Urinary bladder (tissue), 4 donors: ENCODE data around the gene SLC9A8. TPM values are rescaled to one million over a fixed set of nuclear protein-coding genes. Genes with fewer than 3 reads are reported as not detected.
"Not testable (repeated sequence)": the region's sequence is repeated elsewhere in the genome, so short reads cannot be mapped to it uniquely, and the experiment has no call there.

Source experiments
- DNase-seq: peaks from one replicate; pipeline ENCODE4 v3.0.0-alpha.2; 2015; ENCODE audit errors: extremely low spot score
- H3K27ac ChIP-seq: one replicate; pipeline ENCODE4 v1.5.1; 2013; ENCODE audit warnings: low read depth, mild to moderate bottlenecking, moderate library complexity
- H3K36me3 ChIP-seq: one replicate; pipeline ENCODE4 v1.6.1; 2013; ENCODE audit warnings: mild to moderate bottlenecking, moderate library complexity; ENCODE audit not compliant: insufficient read depth
- H3K4me1 ChIP-seq: one replicate; pipeline ENCODE4 v1.6.1; 2013; ENCODE audit warnings: mild to moderate bottlenecking, moderate library complexity; ENCODE audit not compliant: insufficient read depth
- H3K4me3 ChIP-seq: one replicate; pipeline ENCODE4 v1.5.1; 2013; ENCODE audit warnings: low read depth, low read length
- WGBS: extraction: QIAGEN DNeasy Blood & Tissue Kit; methylation state at CpG from one replicate; pipeline ENCODE4 v1.1.7; 2013; 5-methylcytosine and 5-hydroxymethylcytosine counted together
- polyA plus RNA-seq: library from polyadenylated mRNA; stranded (reverse); fragments of 200-250 nt; gene quantifications from one replicate; pipeline ENCODE4 v1.2.3, GENCODE V29; 2013
- total RNA-seq: library from RNA; depleted of rRNA; stranded (reverse); fragments of >200 nt; gene quantifications from one replicate; pipeline ENCODE4 v1.2.3, GENCODE V29; 2014
- donor health status: healthy with polysubstance abuse.
- donor health status: healthy.

Gene SLC9A8
- total and polyA plus RNA-seq, 2 donors, result 7.6 to 9.7 TPM

- Histone ChIP-seq H3K36me3 (no peaks in the 10 kb centered on the region), H3K27ac (no peak overlapping the region), H3K4me3 (no peak overlapping the region), H3K4me1 (no peaks in the 10 kb centered on the region)
- DNase-seq, result no peak
- 97% methylated on average over 3 of the region's 3 CpGs for WGBS
Observed at GRCh38 chr20:49856904-49857303, 44.3 kb downstream of the SLC9A8 start.

GRCh38 chr20:49858076-49858585 lies 45.5 kb downstream of the SLC9A8 start:
- Histone ChIP-seq H3K4me1 (no peaks in the 10 kb centered on the region), H3K36me3 (no peaks in the 10 kb centered on the region), H3K4me3 (no peak overlapping the region), H3K27ac (no peak overlapping the region)
- no peak for DNase-seq
- 89% methylated on average over 2 of the region's 2 CpGs for WGBS

GRCh38 chr20:49859011-49859410 lies 46.4 kb downstream of the SLC9A8 start:
- 92% methylated on average over 6 of the region's 6 CpGs for WGBS
- no peak overlapping the region for H3K4me3 ChIP-seq
- no peak for DNase-seq
- no peaks in the 10 kb centered on the region for H3K36me3 ChIP-seq
- H3K27ac ChIP-seq, result no peak overlapping the region
- H3K4me1 ChIP-seq, result no peaks in the 10 kb centered on the region

GRCh38 chr20:49859807-49860206 lies 47.2 kb downstream of the SLC9A8 start:
- Histone ChIP-seq H3K4me3 (no peak overlapping the region), H3K4me1 (no peaks in the 10 kb centered on the region), H3K36me3 (no peaks in the 10 kb centered on the region), H3K27ac (no peak overlapping the region)
- DNase-seq, result no peak

- not testable (repeated sequence) for DNase-seq, H3K4me3 ChIP-seq, H3K36me3 ChIP-seq, H3K27ac ChIP-seq, H3K4me1 ChIP-seq
- WGBS, result 93% methylated on average over 3 of the region's 3 CpGs
Observed at GRCh38 chr20:49861232-49861631, 48.6 kb downstream of the SLC9A8 start.

GRCh38 chr20:49862607-49863200 lies 50.1 kb downstream of the SLC9A8 start:
- WGBS, result 85% methylated on average over 6 of the region's 6 CpGs
- Histone ChIP-seq H3K27ac (no peak overlapping the region), H3K4me1 (no peaks in the 10 kb centered on the region), H3K36me3 (no peaks in the 10 kb centered on the region), H3K4me3 (no peak overlapping the region)
- DNase-seq, result no peak

- WGBS, result 96% methylated on average over 6 of the region's 6 CpGs
- Histone ChIP-seq H3K4me3 (no peak overlapping the region), H3K4me1 (no peaks in the 10 kb centered on the region), H3K27ac (no peak overlapping the region), H3K36me3 (no peaks in the 10 kb centered on the region)
- no peak for DNase-seq
Observed at GRCh38 chr20:49863666-49864065, 51.0 kb downstream of the SLC9A8 start.

GRCh38 chr20:49865559-49865958 lies 52.9 kb downstream of the SLC9A8 start:
- Histone ChIP-seq H3K36me3 (no peaks in the 10 kb centered on the region), H3K27ac (no peak overlapping the region), H3K4me1 (no peaks in the 10 kb centered on the region), H3K4me3 (no peak overlapping the region)
- WGBS, result 84% methylated on average over 7 of the region's 7 CpGs
- DNase-seq, result no peak

GRCh38 chr20:49866051-49866450 lies 53.4 kb downstream of the SLC9A8 start:
- no peak overlapping the region for H3K4me3 ChIP-seq
- DNase-seq, result no peak
- 71% methylated on average over 8 of the region's 8 CpGs for WGBS
- H3K27ac ChIP-seq, result no peak overlapping the region
- no peaks in the 10 kb centered on the region for H3K4me1 ChIP-seq
- H3K36me3 ChIP-seq, result no peaks in the 10 kb centered on the region

GRCh38 chr20:49867453-49868215 lies 55.0 kb downstream of the SLC9A8 start:
- 83% methylated on average over 9 of the region's 9 CpGs for WGBS
- Histone ChIP-seq H3K4me1 (no peaks in the 10 kb centered on the region), H3K4me3 (no peak overlapping the region), H3K27ac (no peak overlapping the region), H3K36me3 (no peaks in the 10 kb centered on the region)
- no peak for DNase-seq

GRCh38 chr20:49868538-49868937 lies 55.9 kb downstream of the SLC9A8 start:
- DNase-seq, result no peak
- H3K4me1 ChIP-seq, result no peaks in the 10 kb centered on the region
- no peak overlapping the region for H3K4me3 ChIP-seq
- no peaks in the 10 kb centered on the region for H3K36me3 ChIP-seq
- no peak overlapping the region for H3K27ac ChIP-seq
- 90% methylated on average over 3 of the region's 3 CpGs for WGBS

- H3K4me3 ChIP-seq, result no peak overlapping the region
- no peak overlapping the region for H3K27ac ChIP-seq
- 87% methylated on average over 5 of the region's 5 CpGs for WGBS
- no peaks in the 10 kb centered on the region for H3K4me1 ChIP-seq
- DNase-seq, result no peak
- no peaks in the 10 kb centered on the region for H3K36me3 ChIP-seq
Observed at GRCh38 chr20:49868964-49869363, 56.3 kb downstream of the SLC9A8 start.

GRCh38 chr20:49870261-49870660 lies 57.6 kb downstream of the SLC9A8 start:
- no peak overlapping the region for H3K4me3 ChIP-seq
- no peaks in the 10 kb centered on the region for H3K4me1 ChIP-seq
- no peaks in the 10 kb centered on the region for H3K36me3 ChIP-seq
- WGBS, result 95% methylated on average over 5 of the region's 5 CpGs
- H3K27ac ChIP-seq, result no peak overlapping the region
- no peak for DNase-seq

GRCh38 chr20:49871391-49871948 lies 58.8 kb downstream of the SLC9A8 start:
- Histone ChIP-seq H3K27ac (no peak overlapping the region), H3K4me1 (no peaks in the 10 kb centered on the region), H3K4me3 (no peak overlapping the region), H3K36me3 (no peaks in the 10 kb centered on the region)
- no peak for DNase-seq
- WGBS, result 98% methylated on average over 6 of the region's 6 CpGs
